ENCODE results near the gene DAND5.

The DAND5 gene

GRCh38 chr19:13016628-13017305 lies 47.4 kb downstream of the DAND5 start:
- TF ChIP-seq CTCF (conservative IDR thresholded peaks at IDR 0.05; ENCODE audit: low read length) (no peak), EZH2phosphoT487 (IDR thresholded peaks at IDR 0.05; ENCODE audit: borderline replicate concordance) (no peak)
- H3K79me2 ChIP-seq (ENCODE audit: insufficient read depth, low read length): no peaks in the 10 kb centered on the region
- H3K9ac ChIP-seq (ENCODE audit: low read depth, low read length, poor library complexity, severe bottlenecking): no peak overlapping the region
- H3K9me3 ChIP-seq (ENCODE audit: insufficient read depth, low read depth, low read length): no peaks in the 10 kb centered on the region
- H4K20me1 ChIP-seq (ENCODE audit: insufficient read depth, low read length, poor library complexity, severe bottlenecking): no peaks in the 10 kb centered on the region
- H3K9me2 ChIP-seq (replicated peaks; ENCODE audit: low read depth, low read length): no peaks in the 10 kb centered on the region
- no peak overlapping the region for H3K4me2 ChIP-seq (ENCODE audit: low read depth, low read length, poor library complexity, severe bottlenecking)
- no peak overlapping the region for H2AFZ ChIP-seq (ENCODE audit: low read length)
- H3F3A ChIP-seq (ENCODE audit: low read depth): no peaks in the 10 kb centered on the region
- no peak overlapping the region for H3K4me3 ChIP-seq (ENCODE audit: low read length, poor library complexity, severe bottlenecking)
- H3K4me1 ChIP-seq (ENCODE audit: insufficient read depth, low read length, poor library complexity, severe bottlenecking): peaks cover 18% of the 10 kb centered on the region
- peaks cover 8% of the 10 kb centered on the region for H3K27me3 ChIP-seq (ENCODE audit: insufficient read depth, low read length, poor library complexity, severe bottlenecking)
- no peaks in the 10 kb centered on the region for H3K36me3 ChIP-seq (ENCODE audit: insufficient read depth, low read length)

- H3K36me3 ChIP-seq (ENCODE audit: insufficient read depth, low read length): no peaks in the 10 kb centered on the region
- peaks cover 18% of the 10 kb centered on the region for H3K4me1 ChIP-seq (ENCODE audit: insufficient read depth, low read length, poor library complexity, severe bottlenecking)
- no peak for TF ChIP-seq CTCF (conservative IDR thresholded peaks at IDR 0.05; ENCODE audit: low read length)
- no peak overlapping the region for H2AFZ ChIP-seq (ENCODE audit: low read length)
- H3K9me3 ChIP-seq (ENCODE audit: insufficient read depth, low read depth, low read length): no peaks in the 10 kb centered on the region
- H3K27me3 ChIP-seq (ENCODE audit: insufficient read depth, low read length, poor library complexity, severe bottlenecking): peaks cover 8% of the 10 kb centered on the region
- no peak overlapping the region for H3K9ac ChIP-seq (ENCODE audit: low read depth, low read length, poor library complexity, severe bottlenecking)
- no peaks in the 10 kb centered on the region for H3K9me2 ChIP-seq (replicated peaks; ENCODE audit: low read depth, low read length)
- H4K20me1 ChIP-seq (ENCODE audit: insufficient read depth, low read length, poor library complexity, severe bottlenecking): no peaks in the 10 kb centered on the region
- no peak overlapping the region for H3K4me3 ChIP-seq (ENCODE audit: low read length, poor library complexity, severe bottlenecking)
- no peaks in the 10 kb centered on the region for H3K79me2 ChIP-seq (ENCODE audit: insufficient read depth, low read length)
- H3F3A ChIP-seq (ENCODE audit: low read depth): no peaks in the 10 kb centered on the region
- no peak overlapping the region for H3K4me2 ChIP-seq (ENCODE audit: low read depth, low read length, poor library complexity, severe bottlenecking)
Measured at GRCh38 chr19:13017306-13018034, 48.1 kb downstream of the DAND5 start.

GRCh38 chr19:13018035-13018914 lies 48.9 kb downstream of the DAND5 start:
- Histone ChIP-seq H3K4me2 (ENCODE audit: low read depth, low read length, poor library complexity, severe bottlenecking) (no peak overlapping the region), H3K4me1 (ENCODE audit: insufficient read depth, low read length, poor library complexity, severe bottlenecking) (peaks cover 18% of the 10 kb centered on the region), H3K9me3 (ENCODE audit: insufficient read depth, low read depth, low read length) (no peaks in the 10 kb centered on the region), H4K20me1 (ENCODE audit: insufficient read depth, low read length, poor library complexity, severe bottlenecking) (no peaks in the 10 kb centered on the region), H3K4me3 (ENCODE audit: low read length, poor library complexity, severe bottlenecking) (no peak overlapping the region), H3K9ac (ENCODE audit: low read depth, low read length, poor library complexity, severe bottlenecking) (no peak overlapping the region), H3K27me3 (ENCODE audit: insufficient read depth, low read length, poor library complexity, severe bottlenecking) (peaks cover 5% of the 10 kb centered on the region), H3K79me2 (ENCODE audit: insufficient read depth, low read length) (no peaks in the 10 kb centered on the region), H3K9me2 (replicated peaks; ENCODE audit: low read depth, low read length) (no peaks in the 10 kb centered on the region), H3F3A (ENCODE audit: low read depth) (no peaks in the 10 kb centered on the region), H3K36me3 (ENCODE audit: insufficient read depth, low read length) (no peaks in the 10 kb centered on the region), H2AFZ (ENCODE audit: low read length) (no peak overlapping the region)
- TF ChIP-seq CTCF (conservative IDR thresholded peaks at IDR 0.05; ENCODE audit: low read length): no peak
